ENCODE results near the gene ZFHX3.

Gene ZFHX3

GRCh38 chr16:72798264-72798663 is 249.7 kb downstream of the ZFHX3 start:
- no peak for DNase-seq (ENCODE audit: low read depth in 2 of 2)

GRCh38 chr16:72797621-72798020 is 250.3 kb downstream of the ZFHX3 start:
- DNase-seq (ENCODE audit: low read depth in 2 of 2) = no peak

- DNase-seq (ENCODE audit: low read depth in 2 of 2) = no peak
Observed at GRCh38 chr16:72796222-72796621, 251.7 kb downstream of the ZFHX3 start.

- no peak for DNase-seq (ENCODE audit: low read depth in 2 of 2)
Observed at GRCh38 chr16:72794986-72795385, 252.9 kb downstream of the ZFHX3 start.

GRCh38 chr16:72794319-72794718 is 253.6 kb downstream of the ZFHX3 start:
- no peak for DNase-seq (ENCODE audit: low read depth in 2 of 2)

- no peak for DNase-seq (ENCODE audit: low read depth in 2 of 2)
Observed at GRCh38 chr16:72793716-72794115, 254.2 kb downstream of the ZFHX3 start.

GRCh38 chr16:72793017-72793416 is 254.9 kb downstream of the ZFHX3 start:
- DNase-seq (ENCODE audit: low read depth in 2 of 2) = no peak

- no peak for DNase-seq (ENCODE audit: low read depth in 2 of 2)
Observed at GRCh38 chr16:72791786-72792185, 256.1 kb downstream of the ZFHX3 start.

GRCh38 chr16:72789921-72790320 is 258.0 kb downstream of the ZFHX3 start:
- no peak for DNase-seq (ENCODE audit: low read depth in 2 of 2)

GRCh38 chr16:72789465-72789864 is 258.5 kb downstream of the ZFHX3 start:
- no peak for DNase-seq (ENCODE audit: low read depth in 2 of 2)

- no peak for DNase-seq (ENCODE audit: low read depth in 2 of 2)
Observed at GRCh38 chr16:72788269-72788809, 259.6 kb downstream of the ZFHX3 start.

GRCh38 chr16:72787514-72788268 is 260.2 kb downstream of the ZFHX3 start:
- peak; percentile 57 to 63 for DNase-seq (ENCODE audit: low read depth in 2 of 2)

GRCh38 chr16:72787130-72787513 is 260.8 kb downstream of the ZFHX3 start:
- DNase-seq (ENCODE audit: low read depth in 2 of 2) = no peak

- DNase-seq (ENCODE audit: low read depth in 2 of 2) = no peak
Observed at GRCh38 chr16:72786606-72787005, 261.3 kb downstream of the ZFHX3 start.

- no peak for DNase-seq (ENCODE audit: low read depth in 2 of 2)
Observed at GRCh38 chr16:72785886-72786285, 262.0 kb downstream of the ZFHX3 start.

GRCh38 chr16:72785171-72785570 is 262.8 kb downstream of the ZFHX3 start:
- no peak for DNase-seq (ENCODE audit: low read depth in 2 of 2)

- DNase-seq (ENCODE audit: low read depth in 2 of 2) = no peak
Observed at GRCh38 chr16:72783716-72784318, 264.1 kb downstream of the ZFHX3 start.

GRCh38 chr16:72769876-72770275 is 278.1 kb downstream of the ZFHX3 start:
- no peak for DNase-seq (ENCODE audit: low read depth in 2 of 2)

GRCh38 chr16:72768591-72768990 is 279.3 kb downstream of the ZFHX3 start:
- DNase-seq (ENCODE audit: low read depth in 2 of 2) = no peak

- no peak for DNase-seq (ENCODE audit: low read depth in 2 of 2)
Observed at GRCh38 chr16:72766506-72766905, 281.4 kb downstream of the ZFHX3 start.

GRCh38 chr16:72764015-72764654 is 283.8 kb downstream of the ZFHX3 start:
- DNase-seq (ENCODE audit: low read depth in 2 of 2) = no peak

- no peak for DNase-seq (ENCODE audit: low read depth in 2 of 2)
Observed at GRCh38 chr16:72760581-72760980, 287.3 kb downstream of the ZFHX3 start.

GRCh38 chr16:72753881-72754280 is 294.0 kb downstream of the ZFHX3 start:
- no peak for DNase-seq (ENCODE audit: low read depth in 2 of 2)
